MM.1S (cell line): Measurements from ENCODE around the gene SETD2.

ENCODE experiments used
- DNase-seq: peaks from one replicate; pipeline ENCODE4 v3.0.0-alpha.2; 2015
- H2AFZ ChIP-seq: fragments of 300-600 bp; sonication (generic); 2 replicates; pipeline ENCODE4 v1.6.0; 2016; ENCODE audit warnings: antibody characterized with exemption, low read length
- H3F3A ChIP-seq: fragments of 300-600 bp; sonication (generic); 2 replicates; pipeline ENCODE4 v1.6.1; 2016; ENCODE audit warnings: mild to moderate bottlenecking, antibody characterized with exemption, low read length, moderate library complexity, mixed read lengths; ENCODE audit not compliant: insufficient read depth
- H3K27ac ChIP-seq: fragments of 300-600 bp; sonication (generic); 2 replicates; pipeline ENCODE4 v1.5.1; 2016; ENCODE audit warnings: mild to moderate bottlenecking, low read length
- H3K27me3 ChIP-seq: fragments of 300-600 bp; sonication (generic); replicated peaks from 2 replicates; pipeline ENCODE4 v1.6.0; 2016; ENCODE audit warnings: low read length; ENCODE audit not compliant: insufficient read depth
- H3K36me3 ChIP-seq: fragments of 300-600 bp; sonication (generic); replicated peaks from 2 replicates; pipeline ENCODE4 v1.6.1; 2016; ENCODE audit warnings: mild to moderate bottlenecking, low read length, mixed read lengths; ENCODE audit not compliant: insufficient read depth
- H3K4me1 ChIP-seq: fragments of 300-600 bp; sonication (generic); 2 replicates; pipeline ENCODE4 v1.6.1; 2016; ENCODE audit warnings: low read length, mixed read lengths
- H3K4me2 ChIP-seq: fragments of 300-600 bp; sonication (generic); 2 replicates; pipeline ENCODE4 v1.6.0; 2016; ENCODE audit warnings: low read depth, low read length
- H3K4me3 ChIP-seq: fragments of 300-600 bp; sonication (generic); 2 replicates; pipeline ENCODE4 v1.5.1; 2016; ENCODE audit warnings: low read length, mixed read lengths
- H3K79me2 ChIP-seq: fragments of 300-600 bp; sonication (generic); 2 replicates; pipeline ENCODE4 v1.6.1; 2016; ENCODE audit warnings: mixed run types, low read length, mixed read lengths
- H3K9ac ChIP-seq: fragments of 300-600 bp; sonication (generic); 2 replicates; pipeline ENCODE4 v1.6.1; 2016; ENCODE audit warnings: low read length, mixed read lengths
- H3K9me2 ChIP-seq: fragments of 300-600 bp; sonication (generic); replicated peaks from 2 replicates; pipeline ENCODE4 v1.6.1; 2016; ENCODE audit warnings: mild to moderate bottlenecking, low read length, mixed read lengths; ENCODE audit not compliant: insufficient read depth
- H3K9me3 ChIP-seq: fragments of 300-600 bp; sonication (generic); replicated peaks from 2 replicates; pipeline ENCODE4 v1.6.1; 2016; ENCODE audit warnings: mild to moderate bottlenecking, low read length, mixed read lengths; ENCODE audit not compliant: insufficient read depth
- H4K20me1 ChIP-seq: fragments of 300-600 bp; sonication (generic); 2 replicates; pipeline ENCODE4 v1.6.1; 2016; ENCODE audit warnings: mild to moderate bottlenecking, low read length, moderate library complexity, mixed read lengths; ENCODE audit not compliant: insufficient read depth
- EZH2 ChIP-seq: fragments of 300-600 bp; sonication (generic); optimal IDR thresholded peaks from 2 replicates; pipeline ENCODE3; 2017; ENCODE audit warnings: low read depth, mild to moderate bottlenecking, antibody characterized with exemption, low read length, mixed read lengths
- EZH2phosphoT487 ChIP-seq: fragments of 300-600 bp; sonication (generic); IDR thresholded peaks from 2 replicates; pipeline ENCODE4 v1.6.1; 2018; ENCODE audit warnings: antibody characterized with exemption, low read length
- TF ChIP-seq, protein P1 (sequence below): fragments of 300-600 bp; sonication (generic); IDR thresholded peaks from 2 replicates; pipeline ENCODE4 v1.5.1; 2016; ENCODE audit warnings: antibody characterized with exemption, low read length, mixed read lengths

SETD2 gene

DNA sequence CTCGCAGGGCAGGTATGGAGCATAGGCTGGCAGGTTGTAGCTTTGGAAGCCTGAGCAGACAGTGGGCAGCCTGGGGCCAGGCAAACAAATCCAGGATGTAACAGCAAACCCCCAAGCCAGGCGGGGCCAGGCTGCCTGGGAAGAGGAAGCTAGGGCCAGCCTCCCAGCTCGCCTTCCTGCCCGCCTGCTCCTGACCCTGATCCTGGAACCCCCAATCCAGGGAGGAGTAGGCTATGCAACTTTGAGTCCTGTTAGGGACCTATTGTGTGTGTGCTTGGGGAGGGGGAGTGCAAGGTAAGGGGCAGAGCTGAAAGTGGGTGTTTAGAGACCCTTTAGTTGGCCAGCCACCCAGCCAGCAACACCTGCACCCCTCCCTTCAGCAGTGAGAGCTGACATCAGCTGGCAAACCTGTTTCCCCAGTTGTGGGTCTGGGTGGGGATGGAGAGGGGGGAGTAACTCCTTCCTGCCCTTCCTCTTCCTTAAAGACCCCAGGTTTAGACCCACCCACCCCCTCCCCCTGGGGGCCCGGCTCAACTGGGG, 181.9 kb downstream of the SETD2 start:
- Histone ChIP-seq H3K4me3 (no peak overlapping the region), H3K4me1 (peaks cover 23% of the 10 kb centered on the region), H3K9ac (no peak overlapping the region), H3K27ac (no peak overlapping the region), H3K4me2 (no peak overlapping the region), H3K79me2 (peaks cover 65% of the 10 kb centered on the region), H3K9me2 (no peaks in the 10 kb centered on the region), H3K9me3 (no peaks in the 10 kb centered on the region), H3K27me3 (no peaks in the 10 kb centered on the region), H3F3A (peaks cover 7% of the 10 kb centered on the region), H3K36me3 (no peaks in the 10 kb centered on the region), H4K20me1 (no peaks in the 10 kb centered on the region), H2AFZ (no peak overlapping the region)
- no peak for DNase-seq
- no peak for TF ChIP-seq EZH2

DNA sequence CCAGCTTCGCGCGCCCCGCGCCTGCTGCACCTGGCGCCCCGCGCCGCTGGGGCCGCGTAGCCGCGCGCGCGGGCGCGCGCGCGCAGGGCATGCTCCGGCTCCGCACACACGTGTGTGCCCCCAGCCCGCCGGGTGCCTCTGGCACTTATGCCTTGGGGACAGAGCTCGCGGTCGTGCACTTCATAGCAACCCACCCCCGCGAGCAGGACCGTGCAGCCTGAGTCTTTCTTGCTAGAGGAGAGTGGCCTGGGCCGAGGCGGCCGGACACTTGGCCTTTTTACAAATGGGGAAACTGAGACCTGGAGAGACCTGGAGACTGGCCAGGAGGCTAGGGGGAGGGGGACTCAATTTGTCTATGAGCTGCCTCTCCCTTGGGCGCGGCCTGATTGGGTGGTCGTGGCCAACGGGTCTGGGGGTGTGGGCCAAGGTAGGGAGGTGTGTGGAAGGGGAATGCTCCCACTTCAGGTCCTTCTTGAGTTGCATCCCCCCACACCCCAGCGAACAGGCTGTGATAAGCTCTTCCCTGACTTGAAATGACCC, 183.9 kb downstream of the SETD2 start:
- peak overlapping the region; percentile 97 for H3K4me2 ChIP-seq
- no peaks in the 10 kb centered on the region for H3K27me3 ChIP-seq
- H3F3A ChIP-seq = no peaks in the 10 kb centered on the region
- H3K9me2 ChIP-seq = no peaks in the 10 kb centered on the region
- no peak for TF ChIP-seq EZH2phosphoT487
- TF ChIP-seq, protein P1, sequence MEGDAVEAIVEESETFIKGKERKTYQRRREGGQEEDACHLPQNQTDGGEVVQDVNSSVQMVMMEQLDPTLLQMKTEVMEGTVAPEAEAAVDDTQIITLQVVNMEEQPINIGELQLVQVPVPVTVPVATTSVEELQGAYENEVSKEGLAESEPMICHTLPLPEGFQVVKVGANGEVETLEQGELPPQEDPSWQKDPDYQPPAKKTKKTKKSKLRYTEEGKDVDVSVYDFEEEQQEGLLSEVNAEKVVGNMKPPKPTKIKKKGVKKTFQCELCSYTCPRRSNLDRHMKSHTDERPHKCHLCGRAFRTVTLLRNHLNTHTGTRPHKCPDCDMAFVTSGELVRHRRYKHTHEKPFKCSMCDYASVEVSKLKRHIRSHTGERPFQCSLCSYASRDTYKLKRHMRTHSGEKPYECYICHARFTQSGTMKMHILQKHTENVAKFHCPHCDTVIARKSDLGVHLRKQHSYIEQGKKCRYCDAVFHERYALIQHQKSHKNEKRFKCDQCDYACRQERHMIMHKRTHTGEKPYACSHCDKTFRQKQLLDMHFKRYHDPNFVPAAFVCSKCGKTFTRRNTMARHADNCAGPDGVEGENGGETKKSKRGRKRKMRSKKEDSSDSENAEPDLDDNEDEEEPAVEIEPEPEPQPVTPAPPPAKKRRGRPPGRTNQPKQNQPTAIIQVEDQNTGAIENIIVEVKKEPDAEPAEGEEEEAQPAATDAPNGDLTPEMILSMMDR = no peak
- no peak for TF ChIP-seq EZH2
- DNase-seq = no peak
- H3K79me2 ChIP-seq = peaks cover 59% of the 10 kb centered on the region
- H3K27ac ChIP-seq = no peak overlapping the region
- peak overlapping the region; percentile 91 for H3K9ac ChIP-seq
- peaks cover 5% of the 10 kb centered on the region; the same call in 1 of the 2 replicates for H3K4me1 ChIP-seq
- no peaks in the 10 kb centered on the region for H3K9me3 ChIP-seq
- H3K36me3 ChIP-seq = no peaks in the 10 kb centered on the region
- peak overlapping the region; percentile 85 for H2AFZ ChIP-seq
- peak overlapping the region; percentile 98 for H3K4me3 ChIP-seq
- no peaks in the 10 kb centered on the region for H4K20me1 ChIP-seq

DNA sequence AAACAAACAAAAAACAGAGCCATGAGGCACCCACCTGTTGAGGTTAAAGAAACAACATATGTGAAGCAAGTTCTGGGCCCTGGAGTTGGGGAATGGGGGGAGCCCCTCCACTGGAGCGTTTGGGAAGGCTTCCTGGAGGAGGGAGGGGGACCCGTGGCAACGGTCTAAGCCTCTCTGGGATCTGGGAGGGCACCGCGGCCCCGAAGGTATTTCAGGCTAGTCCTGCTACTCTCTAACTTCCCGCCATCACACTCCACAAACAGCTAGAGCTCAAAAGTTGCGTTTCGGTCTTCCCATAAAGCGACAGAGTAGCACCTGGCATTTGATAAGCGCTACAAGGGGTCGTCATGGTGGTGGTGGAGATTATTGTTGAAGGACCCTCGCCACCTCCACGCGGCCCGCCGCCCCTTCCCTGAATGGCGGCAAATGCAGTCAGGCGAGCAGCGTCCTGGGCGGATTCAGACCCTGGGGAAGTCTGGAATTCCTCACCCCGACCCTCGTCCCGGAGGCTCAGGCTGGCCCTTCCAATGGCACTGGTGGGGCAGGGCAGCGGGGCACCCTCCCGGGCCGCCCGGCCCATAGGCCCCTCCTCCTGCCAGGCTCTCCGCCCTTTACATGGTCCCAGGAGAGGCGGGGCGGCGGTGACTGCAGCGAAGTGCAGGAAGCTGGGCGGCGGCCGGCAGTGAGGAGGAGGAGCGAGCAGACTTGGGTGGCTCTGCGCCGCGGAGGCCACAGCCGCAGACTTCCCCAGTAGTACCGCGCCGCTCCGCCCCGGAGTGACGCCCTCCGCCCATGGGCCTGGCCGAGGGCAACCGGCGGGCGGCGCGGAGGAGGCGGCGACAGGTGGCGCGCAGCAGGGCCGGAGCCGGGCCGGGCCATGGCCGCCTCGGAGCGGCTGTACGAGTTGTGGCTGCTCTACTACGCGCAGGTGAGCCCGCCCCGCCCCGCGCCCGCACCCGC, 184.6 kb downstream of the SETD2 start, which contains the start of gene NBEAL2:
TSS of gene NBEAL2 (plus strand) at position 682 of the 960 bp plus-strand sequence. CDS start at position 878, 196 bp downstream.
- TF ChIP-seq, protein P1 = no peak
- TF ChIP-seq EZH2 = no peak
- no peak for TF ChIP-seq EZH2phosphoT487
- H3K4me3 ChIP-seq = peak within 1 kb of the TSS; percentile 98
- peak within 1 kb of the TSS; percentile 97 for H3K4me2 ChIP-seq
- H3K9me2 ChIP-seq = no peaks in the 10 kb centered on the region
- H3K79me2 ChIP-seq = peaks cover 59% of the 10 kb centered on the region
- peaks cover 13% of the 10 kb centered on the region for H3K4me1 ChIP-seq
- DNase-seq = peak; percentile 97
- peaks cover 6% of the 10 kb centered on the region for H4K20me1 ChIP-seq
- no peaks in the 10 kb centered on the region for H3K36me3 ChIP-seq
- H3F3A ChIP-seq = no peaks in the 10 kb centered on the region
- H3K27ac ChIP-seq = peak within 1 kb of the TSS; percentile 35; the same call in 1 of the 2 replicates
- H3K9ac ChIP-seq = peak within 1 kb of the TSS; percentile 91
- H3K27me3 ChIP-seq = no peaks in the 10 kb centered on the region
- H3K9me3 ChIP-seq = no peaks in the 10 kb centered on the region
- peak within 1 kb of the TSS; percentile 85 for H2AFZ ChIP-seq
